Prostate gland (tissue), 2 donors: ENCODE data around the gene KRTAP10-9.

Source experiments
- CTCF ChIP-seq, 4 experiments: fragments of 200-600 bp in 2 of 4; fragments of 450-650 bp in 2 of 4; sonication (generic) in 2 of 4; IDR thresholded peaks; 1 replicate in 3 of 4; 2 replicates in 1 of 4; pipeline ENCODE4 v1.5.1; 2016 to 2019; ENCODE audit warnings: antibody characterized with exemption in 4 of 4, mild to moderate bottlenecking in 2 of 4, moderate library complexity in 2 of 4
- POLR2A ChIP-seq: fragments of 450-650 bp; IDR thresholded peaks from one replicate; pipeline ENCODE4 v1.6.1; 2016; ENCODE audit warnings: antibody characterized with exemption, mild to moderate bottlenecking
- POLR2AphosphoS5 ChIP-seq: sonication (generic); formaldehyde crosslinking; IDR thresholded peaks from one replicate; pipeline ENCODE4 v1.6.1; 2017; ENCODE audit warnings: antibody characterized with exemption

- TF ChIP-seq CTCF (IDR thresholded peaks at IDR 0.05) (no peak), POLR2A (no peak), POLR2AphosphoS5 (peak; percentile 33)
Measured at GRCh38 chr21:44583089-44583799, 43.6 kb upstream of the KRTAP10-9 start.
